WTC11 (cell line): ENCODE measurements around the gene DHRSX. TPM values are rescaled to one million over a fixed set of nuclear protein-coding genes. Genes with fewer than 3 reads are reported as not detected.

Source experiments
- ATAC-seq: fragments of 200-7000 bp; cut with Tn5 transposase; 2 replicates; pipeline ENCODE4 v1.10.0; 2021; ENCODE audit warnings: mild to moderate bottlenecking, moderate library complexity
- CTCF ChIA-PET: fragments of 300-600 bp; sonication (Branson Sonifier 250); formaldehyde crosslinking; loops from one replicate; lab custom pipeline; 2021; ENCODE audit warnings: antibody characterized with exemption; lab: Charles Lee
- POLR2A ChIA-PET: fragments of 350-600 bp; sonication (Branson Sonifier 250); formaldehyde crosslinking; loops from one replicate; lab custom pipeline; 2021; ENCODE audit warnings: antibody characterized with exemption; lab: Charles Lee
- DNase-seq: peaks from one replicate; pipeline ENCODE4 v3.0.0; 2021; ENCODE audit warnings: low spot score
- H3K27ac Mint-ChIP-seq: 2 replicates; pipeline ENCODE4 v1.8.0; 2021; ENCODE audit warnings: mixed read lengths
- H3K27me3 Mint-ChIP-seq: 2 replicates; pipeline ENCODE4 v1.8.0; 2021; ENCODE audit warnings: low read depth, mild to moderate bottlenecking, moderate library complexity, mixed read lengths
- H3K36me3 Mint-ChIP-seq: 2 replicates; pipeline ENCODE4 v1.8.0; 2021; ENCODE audit warnings: mixed read lengths
- H3K4me1 Mint-ChIP-seq: 2 replicates; pipeline ENCODE4 v1.8.0; 2022; ENCODE audit warnings: mixed read lengths
- H3K4me3 Mint-ChIP-seq: 2 replicates; pipeline ENCODE4 v1.8.0; 2021; ENCODE audit warnings: mild to moderate bottlenecking, moderate library complexity, mixed read lengths
- H3K9me3 Mint-ChIP-seq: 2 replicates; pipeline ENCODE4 v1.8.0; 2021; ENCODE audit warnings: mixed read lengths
- CREB1 ChIP-seq: sonication (generic); formaldehyde crosslinking; IDR thresholded peaks from 2 replicates; pipeline ENCODE4 v1.8.0; 2023; ENCODE audit warnings: mild to moderate bottlenecking, missing genetic modification reagents
- ETV6 ChIP-seq: sonication (generic); formaldehyde crosslinking; IDR thresholded peaks from 2 replicates; pipeline ENCODE4 v1.8.1; 2022; ENCODE audit warnings: mild to moderate bottlenecking, missing genetic modification reagents
- FOXK1 ChIP-seq: sonication (generic); formaldehyde crosslinking; IDR thresholded peaks from 2 replicates; pipeline ENCODE4 v1.8.0; 2022; ENCODE audit warnings: mild to moderate bottlenecking, moderate library complexity, missing genetic modification reagents
- GRHL2 ChIP-seq: fragments of 250-450 bp; sonication (Bioruptor Pico); IDR thresholded peaks from 2 replicates; pipeline ENCODE4 v1.8.0; 2022; ENCODE audit warnings: mild to moderate bottlenecking, moderate library complexity; ENCODE audit not compliant: insufficient replicate concordance, severe bottlenecking
- GTF2I ChIP-seq: fragments of 250-450 bp; sonication (Bioruptor Pico); conservative IDR thresholded peaks from 2 replicates; pipeline ENCODE4 v1.4.0; 2021; ENCODE audit warnings: mild to moderate bottlenecking
- HMGA2 ChIP-seq: fragments of 250-450 bp; sonication (Bioruptor Pico); IDR thresholded peaks from 2 replicates; pipeline ENCODE4 v1.4.0; 2021; ENCODE audit warnings: mild to moderate bottlenecking, moderate library complexity
- IRF2 ChIP-seq: sonication (generic); formaldehyde crosslinking; IDR thresholded peaks from 2 replicates; pipeline ENCODE4 v1.8.0; 2022; ENCODE audit warnings: low read depth, missing genetic modification reagents, borderline replicate concordance
- KAT7 ChIP-seq: sonication (generic); formaldehyde crosslinking; IDR thresholded peaks from 2 replicates; pipeline ENCODE4 v1.8.1; 2023; ENCODE audit warnings: missing genetic modification reagents, mild to moderate bottlenecking, borderline replicate concordance
- PRDM15 ChIP-seq: sonication (generic); formaldehyde crosslinking; IDR thresholded peaks from 2 replicates; pipeline ENCODE4 v1.8.0; 2022; ENCODE audit warnings: missing genetic modification reagents
- PRRX2 ChIP-seq: fragments of 250-450 bp; sonication (Bioruptor Pico); IDR thresholded peaks from 2 replicates; pipeline ENCODE4 v1.8.0; 2021; ENCODE audit warnings: mild to moderate bottlenecking
- TP53 ChIP-seq: sonication (generic); formaldehyde crosslinking; IDR thresholded peaks from 2 replicates; pipeline ENCODE4 v1.8.1; 2023; ENCODE audit warnings: mild to moderate bottlenecking, missing genetic modification reagents
- ZBTB43 ChIP-seq: sonication (generic); formaldehyde crosslinking; IDR thresholded peaks from 2 replicates; pipeline ENCODE4 v1.8.1; 2023; ENCODE audit warnings: mild to moderate bottlenecking, missing genetic modification reagents
- ZNF121 ChIP-seq: sonication (generic); formaldehyde crosslinking; IDR thresholded peaks from 2 replicates; pipeline ENCODE4 v1.8.0; 2023; ENCODE audit warnings: missing genetic modification reagents
- ZNF138 ChIP-seq: sonication (generic); formaldehyde crosslinking; conservative IDR thresholded peaks from 2 replicates; pipeline ENCODE4 v1.8.1; 2022; ENCODE audit warnings: mild to moderate bottlenecking, moderate library complexity, missing genetic modification reagents
- ZNF396 ChIP-seq: fragments of 250-450 bp; sonication (Bioruptor Pico); IDR thresholded peaks from 2 replicates; pipeline ENCODE4 v1.8.0; 2021; ENCODE audit warnings: mild to moderate bottlenecking, moderate library complexity, borderline replicate concordance
- total RNA-seq: library from RNA; stranded (reverse); gene quantifications from 3 replicates; pipeline ENCODE4 v1.2.3, GENCODE V29; 2021
- TF ChIP-seq, protein P1 (sequence below): sonication (generic); formaldehyde crosslinking; IDR thresholded peaks from 2 replicates; pipeline ENCODE4 v1.8.0; 2022; ENCODE audit warnings: mild to moderate bottlenecking, missing genetic modification reagents
- TF ChIP-seq, protein P2 (sequence below): sonication (generic); formaldehyde crosslinking; IDR thresholded peaks from 2 replicates; pipeline ENCODE4 v1.8.1; 2023; ENCODE audit warnings: mild to moderate bottlenecking, moderate library complexity, missing genetic modification reagents
- TF ChIP-seq, protein P3 (sequence below): sonication (generic); formaldehyde crosslinking; IDR thresholded peaks from 2 replicates; pipeline ENCODE4 v1.8.1; 2022; ENCODE audit warnings: missing genetic modification reagents, borderline replicate concordance

DHRSX gene
- total RNA-seq, 1 experiment from 2014 or later: 28.2 TPM

DNA sequence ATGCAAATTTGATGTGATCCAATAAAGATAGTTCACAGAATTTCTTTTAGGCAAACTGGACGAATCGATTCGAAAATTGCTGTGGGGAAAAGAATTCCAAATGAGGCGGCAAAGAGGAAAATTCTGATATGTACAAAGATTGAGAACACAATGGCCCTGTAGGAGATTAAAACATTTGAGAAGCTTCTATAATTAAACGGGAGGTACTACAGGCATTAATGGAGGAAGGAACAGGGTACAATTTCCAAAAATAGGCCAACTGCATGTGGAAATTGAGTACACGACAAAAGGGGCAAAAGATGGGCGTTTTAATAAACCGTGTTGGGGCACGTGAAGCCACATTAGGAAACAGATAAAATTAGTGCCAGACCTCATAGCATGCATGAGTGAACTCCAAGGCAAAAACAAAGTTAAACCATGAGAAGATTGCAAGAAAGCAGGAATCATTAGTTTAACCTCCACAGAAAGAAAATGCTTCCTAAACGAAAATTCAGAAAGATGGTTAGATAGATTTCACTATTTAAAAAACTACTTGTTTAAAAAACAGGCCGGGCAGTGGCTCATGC lies 68.4 kb downstream of the DHRSX start (continued):
- TF ChIP-seq ZNF396 (CRISPR knock-in tag) (no peak), ZNF138 (CRISPR knock-in tag) (no peak), IRF2 (no peak), PRRX2 (CRISPR knock-in tag) (no peak), ETV6 (CRISPR knock-in tag) (no peak), GRHL2 (no peak), FOXK1 (no peak), HMGA2 (no peak)
- TF ChIP-seq, protein P1, sequence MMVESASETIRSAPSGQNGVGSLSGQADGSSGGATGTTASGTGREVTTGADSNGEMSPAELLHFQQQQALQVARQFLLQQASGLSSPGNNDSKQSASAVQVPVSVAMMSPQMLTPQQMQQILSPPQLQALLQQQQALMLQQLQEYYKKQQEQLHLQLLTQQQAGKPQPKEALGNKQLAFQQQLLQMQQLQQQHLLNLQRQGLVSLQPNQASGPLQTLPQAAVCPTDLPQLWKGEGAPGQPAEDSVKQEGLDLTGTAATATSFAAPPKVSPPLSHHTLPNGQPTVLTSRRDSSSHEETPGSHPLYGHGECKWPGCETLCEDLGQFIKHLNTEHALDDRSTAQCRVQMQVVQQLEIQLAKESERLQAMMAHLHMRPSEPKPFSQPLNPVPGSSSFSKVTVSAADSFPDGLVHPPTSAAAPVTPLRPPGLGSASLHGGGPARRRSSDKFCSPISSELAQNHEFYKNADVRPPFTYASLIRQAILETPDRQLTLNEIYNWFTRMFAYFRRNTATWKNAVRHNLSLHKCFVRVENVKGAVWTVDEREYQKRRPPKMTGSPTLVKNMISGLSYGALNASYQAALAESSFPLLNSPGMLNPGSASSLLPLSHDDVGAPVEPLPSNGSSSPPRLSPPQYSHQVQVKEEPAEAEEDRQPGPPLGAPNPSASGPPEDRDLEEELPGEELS (CRISPR knock-in tag): no peak

DNA sequence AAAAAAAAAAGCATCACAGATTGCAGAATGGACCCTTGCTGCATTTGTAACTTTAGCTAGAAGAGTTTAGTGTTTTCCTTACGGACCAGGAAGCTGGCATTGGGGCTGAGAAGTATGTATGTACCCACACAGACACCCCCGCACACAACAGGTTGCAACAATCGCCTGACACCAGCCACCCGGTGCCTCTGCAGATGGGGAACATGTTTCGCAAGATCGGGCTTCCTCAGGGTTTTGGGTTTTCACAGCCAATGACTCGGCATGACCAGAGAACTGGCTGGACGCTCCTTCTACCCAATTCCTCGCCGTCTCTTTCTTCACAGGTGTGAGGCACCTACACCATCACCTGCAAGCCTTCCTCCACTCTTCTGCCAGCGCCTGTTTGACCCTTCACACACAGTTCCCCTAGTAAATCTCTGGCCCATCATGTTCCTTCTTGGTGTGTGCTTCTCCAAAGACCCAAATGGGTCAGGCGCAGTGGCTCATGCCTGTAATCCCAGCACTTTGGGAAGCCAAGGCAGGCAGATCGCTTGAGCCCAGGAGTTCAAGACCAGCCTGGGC lies 70.4 kb downstream of the DHRSX start:
- DNase-seq (no peak), ATAC-seq (no peak)
- Mint-ChIP-seq H3K27ac (no peak overlapping the region), H3K9me3 (peaks cover 36% of the 10 kb centered on the region), H3K27me3 (no peaks in the 10 kb centered on the region; the same call in 1 of the 2 replicates), H3K4me1 (peaks cover 8% of the 10 kb centered on the region), H3K36me3 (peaks cover 56% of the 10 kb centered on the region), H3K4me3 (no peak overlapping the region)
- no peak for TF ChIP-seq ZNF121
- TF ChIP-seq TP53 (CRISPR knock-in tag): no peak
- TF ChIP-seq ZBTB43 (CRISPR knock-in tag): no peak
- TF ChIP-seq PRRX2 (CRISPR knock-in tag): no peak
- CTCF ChIA-PET: no interaction called here
- POLR2A ChIA-PET: no interaction called here

GRCh38 chrX:2427737-2428136 lies 73.0 kb downstream of the DHRSX start:
- no peak for DNase-seq
- ATAC-seq: no peak
- Mint-ChIP-seq H3K4me1 (peaks cover 8% of the 10 kb centered on the region), H3K27ac (0 out of 2 replicates have a peak overlapping the region, but pooled peaks have one; percentile 19), H3K4me3 (no peak overlapping the region), H3K9me3 (peaks cover 36% of the 10 kb centered on the region), H3K36me3 (peaks cover 57% of the 10 kb centered on the region), H3K27me3 (no peaks in the 10 kb centered on the region; the same call in 1 of the 2 replicates)
- TF ChIP-seq, protein P2, sequence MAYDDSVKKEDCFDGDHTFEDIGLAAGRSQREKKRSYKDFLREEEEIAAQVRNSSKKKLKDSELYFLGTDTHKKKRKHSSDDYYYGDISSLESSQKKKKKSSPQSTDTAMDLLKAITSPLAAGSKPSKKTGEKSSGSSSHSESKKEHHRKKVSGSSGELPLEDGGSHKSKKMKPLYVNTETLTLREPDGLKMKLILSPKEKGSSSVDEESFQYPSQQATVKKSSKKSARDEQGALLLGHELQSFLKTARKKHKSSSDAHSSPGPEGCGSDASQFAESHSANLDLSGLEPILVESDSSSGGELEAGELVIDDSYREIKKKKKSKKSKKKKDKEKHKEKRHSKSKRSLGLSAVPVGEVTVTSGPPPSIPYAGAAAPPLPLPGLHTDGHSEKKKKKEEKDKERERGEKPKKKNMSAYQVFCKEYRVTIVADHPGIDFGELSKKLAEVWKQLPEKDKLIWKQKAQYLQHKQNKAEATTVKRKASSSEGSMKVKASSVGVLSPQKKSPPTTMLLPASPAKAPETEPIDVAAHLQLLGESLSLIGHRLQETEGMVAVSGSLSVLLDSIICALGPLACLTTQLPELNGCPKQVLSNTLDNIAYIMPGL (CRISPR knock-in tag): no peak
- TF ChIP-seq KAT7 (CRISPR knock-in tag) (no peak), GTF2I (CRISPR knock-in tag) (0 out of 2 replicates have a peak, but pooled peaks have one; percentile 8)
- POLR2A ChIA-PET: no interaction called here
- CTCF ChIA-PET: no interaction called here

DNA sequence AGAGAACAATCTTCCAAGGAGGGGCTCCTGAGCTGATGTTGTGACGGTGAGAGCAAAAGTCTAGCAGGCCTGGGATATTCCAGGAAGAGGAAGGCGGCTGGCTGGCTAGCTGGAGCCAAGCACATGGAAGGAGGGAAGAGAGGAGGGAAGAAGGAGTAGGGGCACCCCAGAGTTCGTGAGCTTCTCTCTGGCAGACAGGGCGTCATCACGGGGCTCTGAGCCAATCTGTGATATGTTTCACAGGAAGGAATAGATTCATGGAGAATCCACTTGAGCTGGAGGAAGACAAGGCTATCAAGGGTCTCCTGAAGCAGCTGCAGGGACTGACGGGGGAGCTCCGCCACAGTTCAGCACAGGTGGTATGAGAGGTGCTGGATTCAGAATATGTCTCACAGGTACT lies 73.6 kb downstream of the DHRSX start:
- peaks cover 36% of the 10 kb centered on the region for H3K9me3 Mint-ChIP-seq
- TF ChIP-seq, protein P3, sequence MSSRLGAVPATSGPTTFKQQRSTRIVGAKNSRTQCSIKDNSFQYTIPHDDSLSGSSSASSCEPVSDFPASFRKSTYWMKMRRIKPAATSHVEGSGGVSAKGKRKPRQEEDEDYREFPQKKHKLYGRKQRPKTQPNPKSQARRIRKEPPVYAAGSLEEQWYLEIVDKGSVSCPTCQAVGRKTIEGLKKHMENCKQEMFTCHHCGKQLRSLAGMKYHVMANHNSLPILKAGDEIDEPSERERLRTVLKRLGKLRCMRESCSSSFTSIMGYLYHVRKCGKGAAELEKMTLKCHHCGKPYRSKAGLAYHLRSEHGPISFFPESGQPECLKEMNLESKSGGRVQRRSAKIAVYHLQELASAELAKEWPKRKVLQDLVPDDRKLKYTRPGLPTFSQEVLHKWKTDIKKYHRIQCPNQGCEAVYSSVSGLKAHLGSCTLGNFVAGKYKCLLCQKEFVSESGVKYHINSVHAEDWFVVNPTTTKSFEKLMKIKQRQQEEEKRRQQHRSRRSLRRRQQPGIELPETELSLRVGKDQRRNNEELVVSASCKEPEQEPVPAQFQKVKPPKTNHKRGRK (CRISPR knock-in tag): no peak
- TF ChIP-seq PRRX2 (CRISPR knock-in tag): no peak
- no peak for TF ChIP-seq CREB1 (CRISPR knock-in tag)
- TF ChIP-seq PRDM15 (CRISPR knock-in tag): no peak
- TF ChIP-seq, all 79 proteins: peak for 0
- no peak for ATAC-seq
- Mint-ChIP-seq H3K36me3 (peaks cover 57% of the 10 kb centered on the region), H3K4me1 (peaks cover 8% of the 10 kb centered on the region), H3K27me3 (no peaks in the 10 kb centered on the region; the same call in 1 of the 2 replicates), H3K4me3 (no peak overlapping the region), H3K27ac (peak overlapping the region; percentile 19)
- ChIA-PET POLR2A (no interaction called here), CTCF (no interaction called here)
- DNase-seq: no peak
